LoVo (cell line): ENCODE results near the gene EXOC3L2.
A peak's percentile ranks its signal among the peaks of the same experiment; 100 is the strongest.

Experiments used
- DNase-seq: peaks from one replicate; pipeline ENCODE4 v3.0.0-alpha.2; 2016; ENCODE audit warnings: low spot score

EXOC3L2 gene

DNA sequence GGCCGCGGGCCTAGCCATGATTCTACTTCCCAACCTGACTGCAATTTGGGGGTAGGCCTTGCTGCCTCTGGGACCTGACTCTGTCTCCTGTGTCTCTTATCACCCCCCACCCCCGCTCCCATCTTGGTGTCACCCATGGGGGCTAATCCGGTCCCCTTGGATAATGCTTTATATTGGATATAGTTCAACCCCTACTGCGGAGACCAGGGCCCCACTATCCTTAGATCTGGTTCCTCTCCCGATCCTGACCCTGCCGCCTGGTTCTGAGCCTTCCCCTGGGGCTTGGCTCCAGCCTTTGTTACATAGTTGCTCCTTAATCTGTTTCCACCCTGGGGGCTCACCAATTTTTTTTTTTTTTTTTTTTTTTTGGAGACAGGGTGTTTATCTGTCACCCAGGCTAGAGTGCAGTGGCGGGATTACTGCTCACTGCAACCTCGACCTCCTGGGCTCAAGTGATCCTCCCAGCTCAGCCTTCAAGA is 65.3 kb downstream of the EXOC3L2 start:
- no peak for DNase-seq

GRCh38 chr19:45179072-45179891 is 65.9 kb downstream of the EXOC3L2 start:
- no peak for DNase-seq

- DNase-seq, result peak; percentile 100
These were observed 66.7 kb downstream of the EXOC3L2 start, which contains the start of gene BLOC1S3 for GRCh38 chr19:45178262-45179071. TSS of gene BLOC1S3 (plus strand) at chr19:45178784. CDS start at chr19:45179297, 513 bp downstream.

- peak; percentile 49 for DNase-seq
These were observed 67.4 kb downstream of the EXOC3L2 start, which contains the start of gene TRAPPC6A for GRCh38 chr19:45177817-45178261. TSS of gene TRAPPC6A (minus strand) at chr19:45178237. CDS start at chr19:45178218, 19 bp downstream.

DNA sequence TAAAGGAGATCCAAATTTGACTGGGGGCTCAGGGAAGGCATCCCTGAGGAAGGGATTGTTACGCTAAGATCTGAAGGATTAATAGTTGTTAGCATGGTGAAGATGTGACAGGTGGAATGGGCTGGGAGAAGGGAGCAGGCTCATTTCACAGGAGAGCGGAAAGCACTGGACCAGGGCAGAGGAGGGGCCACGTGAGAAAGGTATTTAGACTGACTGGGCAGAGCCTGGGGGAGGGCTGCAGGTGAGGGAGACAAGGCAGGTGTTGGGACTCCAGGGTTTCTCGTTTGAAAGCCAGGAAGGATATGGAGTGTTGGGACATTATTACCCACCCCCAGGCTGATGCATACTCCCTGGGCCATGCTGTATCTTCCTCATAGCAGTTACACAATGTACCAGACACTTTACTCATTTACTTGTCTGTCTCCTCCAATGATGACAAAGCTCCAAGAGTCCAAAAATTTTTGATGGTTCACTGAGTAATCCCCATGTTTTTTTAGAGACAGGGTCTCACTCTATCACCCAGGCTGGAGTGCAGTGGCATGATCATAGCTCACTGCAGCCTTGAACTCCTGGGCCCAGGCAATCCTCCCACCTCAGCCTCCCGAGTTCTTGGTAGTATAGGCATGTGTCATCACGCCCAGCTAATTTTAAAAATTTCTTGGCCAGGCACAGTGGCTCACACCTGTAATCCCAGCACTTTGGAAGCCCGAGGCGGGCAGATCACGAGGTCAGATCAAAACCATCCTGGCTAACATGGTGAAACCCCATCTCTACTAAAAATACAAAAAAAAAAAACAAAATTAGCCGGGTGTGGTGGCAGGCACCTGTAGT is 69.5 kb downstream of the EXOC3L2 start:
- no peak for DNase-seq

DNA sequence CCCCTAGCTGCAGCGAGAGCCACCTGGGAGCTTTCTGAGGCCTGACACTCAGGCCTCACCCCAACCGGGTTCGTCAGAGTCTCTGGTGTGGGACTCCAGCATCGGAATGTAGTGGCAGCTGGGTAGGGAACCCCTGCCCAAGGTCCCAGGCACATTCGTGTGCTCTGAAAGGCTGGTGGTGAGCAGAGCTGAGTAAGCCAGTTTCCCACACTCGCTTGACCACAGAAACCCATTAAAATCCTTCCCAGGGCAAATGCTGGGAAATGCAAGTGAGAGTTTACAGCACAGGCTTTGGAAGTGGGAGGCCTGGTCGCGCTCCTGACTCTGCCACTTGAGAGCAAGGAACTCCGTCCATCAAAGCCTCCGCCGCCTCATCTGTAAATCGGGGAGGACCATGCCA is 71.4 kb downstream of the EXOC3L2 start:
- no peak for DNase-seq

GRCh38 chr19:45172611-45173208 is 72.5 kb downstream of the EXOC3L2 start:
- DNase-seq, result no peak

GRCh38 chr19:45172173-45172572 is 73.0 kb downstream of the EXOC3L2 start:
- no peak for DNase-seq

DNA sequence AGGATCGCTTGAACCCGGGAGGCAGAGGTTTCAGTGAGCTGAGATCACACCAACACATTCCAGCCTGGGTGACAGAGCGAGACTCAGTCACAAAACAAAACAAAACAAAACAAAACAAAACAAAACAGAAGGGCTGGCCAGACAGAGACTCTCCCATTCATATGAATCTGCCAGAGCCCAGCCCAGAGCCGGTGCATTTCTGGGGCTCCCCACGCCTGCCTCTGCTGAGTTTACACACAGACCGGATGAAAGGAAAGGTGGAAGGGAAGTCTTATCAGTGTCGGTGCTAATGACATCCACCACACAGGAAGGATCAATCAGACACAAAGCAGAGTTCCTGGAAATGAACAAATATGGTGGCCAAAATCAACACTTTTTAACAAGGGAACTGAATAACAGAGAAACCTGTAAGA is 74.0 kb downstream of the EXOC3L2 start:
- DNase-seq, result no peak

- no peak for DNase-seq
These were observed 74.8 kb downstream of the EXOC3L2 start for GRCh38 chr19:45170146-45171106.

DNA sequence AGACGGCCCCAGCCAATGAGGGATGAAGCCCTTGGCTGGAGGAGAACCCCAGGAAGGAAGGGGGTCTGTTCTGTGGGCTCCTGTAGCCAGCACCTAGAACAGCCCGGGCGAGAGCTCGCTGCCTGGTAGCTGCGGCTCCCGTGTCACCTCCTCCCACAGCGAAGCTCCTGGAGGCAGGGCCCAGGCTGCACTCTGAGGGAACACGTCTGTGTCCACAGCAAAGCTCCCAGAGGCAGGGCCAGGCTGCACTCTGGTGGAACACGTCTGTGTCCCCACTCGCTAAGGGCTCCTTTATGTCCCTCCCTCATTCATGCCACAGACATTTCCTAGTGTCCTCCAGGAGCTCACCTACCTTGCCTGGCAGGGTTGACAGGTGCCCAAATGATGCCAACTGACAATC is 75.6 kb downstream of the EXOC3L2 start:
- DNase-seq, result no peak

GRCh38 chr19:45168767-45169351 is 76.3 kb downstream of the EXOC3L2 start:
- no peak for DNase-seq

DNA sequence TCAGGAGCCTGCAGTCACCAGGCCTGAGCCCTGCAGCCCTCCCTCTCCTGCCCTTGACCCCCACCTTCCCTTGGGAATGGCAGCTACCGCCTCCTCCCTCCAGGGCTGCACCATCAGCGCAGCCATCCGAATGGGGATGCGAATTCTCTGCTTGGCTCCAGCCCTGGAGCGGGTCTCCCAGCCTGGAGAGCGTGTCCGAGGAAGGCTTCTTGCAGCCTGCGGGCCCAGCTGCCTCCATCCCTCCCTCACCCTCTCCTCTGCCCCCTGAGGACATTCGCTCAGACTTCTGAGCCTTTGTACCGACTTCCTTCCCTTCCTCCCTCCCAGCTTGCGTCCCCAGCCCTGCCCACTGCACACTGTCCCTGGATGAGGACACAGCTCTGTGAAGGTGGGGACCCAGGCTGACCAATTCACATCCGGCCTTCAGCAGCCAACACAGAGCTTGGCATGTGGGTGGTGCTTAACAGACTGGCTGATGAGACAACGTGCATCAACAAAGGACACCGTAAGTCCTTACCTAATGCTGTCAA is 78.4 kb downstream of the EXOC3L2 start:
- DNase-seq, result no peak

DNA sequence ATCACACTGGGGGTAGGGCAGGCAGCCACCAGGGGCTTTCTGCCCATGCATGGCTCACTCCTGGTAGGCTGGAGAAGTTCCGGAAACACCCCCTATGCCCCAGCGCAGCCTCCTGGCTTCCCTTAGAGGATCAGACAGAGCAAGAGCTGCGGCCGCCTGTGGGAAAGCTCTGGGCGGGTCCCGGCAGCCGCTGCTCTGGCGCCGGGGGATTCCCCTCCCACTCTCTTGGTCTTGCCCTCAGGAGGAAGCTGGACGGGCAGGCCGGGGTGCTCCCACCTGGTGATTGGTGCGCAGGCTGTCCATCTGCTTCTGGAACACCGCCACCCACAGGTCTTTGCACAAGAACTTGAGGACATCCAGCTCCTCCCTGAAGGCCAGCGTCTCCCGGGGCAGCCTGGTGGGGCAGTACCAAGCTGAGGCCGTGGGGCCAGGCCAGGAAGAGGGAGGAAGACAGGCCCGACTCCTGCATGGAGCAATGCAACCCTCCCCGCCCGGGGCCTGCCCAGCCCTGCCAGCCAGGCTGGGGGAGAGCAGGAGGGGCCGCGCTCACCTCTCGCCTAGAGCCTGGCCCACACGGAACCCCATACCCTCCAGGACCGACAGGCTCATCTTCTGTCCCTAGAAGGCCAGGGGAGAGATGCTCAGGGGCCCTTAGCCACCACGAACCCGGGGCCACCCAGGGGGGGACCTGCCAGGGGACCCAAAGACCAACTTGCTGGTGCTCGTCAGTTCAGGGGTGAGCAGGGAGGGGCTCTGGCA is 80.5 kb downstream of the EXOC3L2 start:
- no peak for DNase-seq

- DNase-seq, result no peak
These were observed 81.3 kb downstream of the EXOC3L2 start for GRCh38 chr19:45163751-45164460.

GRCh38 chr19:45163156-45163555 is 82.1 kb downstream of the EXOC3L2 start:
- DNase-seq, result no peak

DNA sequence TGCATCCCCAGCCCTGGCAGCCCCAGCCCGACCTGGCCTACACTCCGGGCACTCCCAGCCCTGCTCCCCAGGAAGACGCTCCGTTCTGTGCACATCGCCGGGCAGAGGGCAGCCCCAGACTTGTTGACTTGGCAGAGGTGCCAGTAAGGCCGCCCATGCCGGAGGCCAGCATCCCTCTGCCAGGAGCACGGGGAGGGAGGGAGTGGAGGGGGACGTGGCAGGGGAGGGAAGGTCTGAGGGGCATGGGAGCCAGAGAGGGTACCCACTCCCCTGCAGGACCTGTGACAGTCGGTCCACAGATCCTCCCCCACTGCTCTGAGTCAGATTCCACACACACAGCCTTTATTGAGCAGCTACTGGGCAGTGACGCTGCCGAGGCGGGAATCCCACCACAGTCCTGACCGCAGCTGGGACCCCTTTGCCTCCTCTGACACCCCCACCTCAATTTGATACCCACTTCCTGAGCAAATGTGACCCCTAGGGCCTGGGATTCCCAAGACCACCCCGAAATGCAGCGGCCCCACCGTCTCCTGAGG is 82.5 kb downstream of the EXOC3L2 start:
- DNase-seq, result no peak
